HCT116 (cell line): ENCODE data around the gene GPR107. TPM values are rescaled to one million over a fixed set of nuclear protein-coding genes. Genes with fewer than 3 reads are reported as not detected.

Experiments used
- ATAC-seq: fragments of 200-7000 bp; cut with Tn5 transposase; 2 replicates; pipeline ENCODE4 v1.9.1; 2020; ENCODE audit warnings: mild to moderate bottlenecking, moderate library complexity
- BruUV-seq: library from RNA; stranded (reverse); fragments of 400-500 nt; replicated peaks from 2 replicates; lab custom pipeline; 2021; lab: Mats Ljungman, UMichigan
- CTCF ChIA-PET: fragments of 300-600 bp; sonication (Branson Sonifier 250); formaldehyde crosslinking; loops from one replicate; lab custom pipeline; 2021; ENCODE audit warnings: antibody characterized with exemption; lab: Charles Lee
- POLR2A ChIA-PET: fragments of 300-600, 350-600 bp; sonication (Branson Sonifier 250); formaldehyde crosslinking; loops from one replicate; lab custom pipeline; 2021; ENCODE audit warnings: antibody characterized with exemption; lab: Charles Lee
- RAD21 ChIA-PET, 2 experiments: fragments of 300-600 bp; sonication (Branson Sonifier 250); formaldehyde crosslinking; loops; one replicate each; lab custom pipeline; 2023; ENCODE audit warnings: low total read pairs in 2 of 2; ENCODE audit not compliant: uncharacterized antibody in 2 of 2, unreplicated experiment in 2 of 2, low non-redundant PET in 1 of 2; lab: Charles Lee
- DNase-seq: peaks from one replicate; pipeline ENCODE4 v3.0.0-alpha.2; 2010; ENCODE audit warnings: low read depth, low spot score
- H2AFZ ChIP-seq: fragments of 200-600 bp; shearing (Covaris generic), sonication (generic); 2 replicates; pipeline ENCODE4 v1.6.1; 2017; ENCODE audit warnings: low read depth, mixed run types, mixed read lengths, antibody characterized with exemption, low read length; ENCODE audit not compliant: poor library complexity, severe bottlenecking
- H3K27ac ChIP-seq: 2 replicates; pipeline ENCODE4 v1.5.1; 2012; ENCODE audit warnings: low read depth, low read length
- H3K27me3 ChIP-seq: fragments of 200-600 bp; sonication (generic); 2 replicates; pipeline ENCODE4 v1.6.1; 2016; ENCODE audit warnings: mixed run types, low read length, mixed read lengths; ENCODE audit not compliant: insufficient read depth
- H3K36me3 ChIP-seq, 2 experiments: fragments of 200-500 bp in 1 of 2; fragments of 200-600 bp in 1 of 2; sonication (Bioruptor generic) in 1 of 2; sonication (generic) in 1 of 2; 2 replicates each; pipeline versions ENCODE4 v1.5.1 to v1.6.1; 2014 to 2016; ENCODE audit warnings: low read length in 2 of 2, inconsistent platforms in 1 of 2, mixed read lengths in 1 of 2, mixed run types in 1 of 2; ENCODE audit not compliant: insufficient read depth in 2 of 2, control insufficient read depth in 1 of 2
- H3K4me1 ChIP-seq, 2 experiments: fragments of 200-600 bp in 1 of 2; sonication (generic) in 1 of 2; 2 replicates each; pipeline versions ENCODE4 v1.5.1 to v1.6.1; 2012 to 2017; ENCODE audit warnings: low read length in 2 of 2, inconsistent platforms in 1 of 2, mild to moderate bottlenecking in 1 of 2, mixed read lengths in 1 of 2, mixed run types in 1 of 2, moderate library complexity in 1 of 2; ENCODE audit not compliant: insufficient read depth in 2 of 2, control insufficient read depth in 1 of 2
- H3K4me2 ChIP-seq: fragments of 200-600 bp; sonication (generic); 2 replicates; pipeline ENCODE4 v1.6.1; 2017; ENCODE audit warnings: mixed run types, low read length, mixed read lengths
- H3K4me3 ChIP-seq, 2 experiments: fragments of 200-600 bp in 1 of 2; sonication (generic) in 1 of 2; replicated peaks in 1 of 2; 2 replicates each; pipeline ENCODE4 v1.5.1; 2011 to 2016; ENCODE audit warnings: low read length in 2 of 2, control low read depth in 1 of 2, low read depth in 1 of 2, mild to moderate bottlenecking in 1 of 2, mixed read lengths in 1 of 2, mixed run types in 1 of 2
- H3K79me2 ChIP-seq: fragments of 200-600 bp; sonication (generic); 2 replicates; pipeline ENCODE4 v1.6.1; 2017; ENCODE audit warnings: mild to moderate bottlenecking, mixed run types, low read length, moderate library complexity, mixed read lengths; ENCODE audit not compliant: insufficient read depth
- H3K9ac ChIP-seq: fragments of 200-600 bp; sonication (generic); 2 replicates; pipeline ENCODE4 v1.6.1; 2016; ENCODE audit warnings: low read length, mixed read lengths
- H3K9me2 ChIP-seq: fragments of 200-600 bp; sonication (generic), shearing (Covaris generic); 2 replicates; pipeline ENCODE4 v1.6.1; 2017; ENCODE audit warnings: mixed run types, mild to moderate bottlenecking, moderate library complexity; ENCODE audit not compliant: insufficient read depth
- H3K9me3 ChIP-seq, 2 experiments: fragments of 200-500 bp in 1 of 2; fragments of 200-600 bp in 1 of 2; sonication (Bioruptor generic) in 1 of 2; sonication (generic) in 1 of 2; 2 replicates each; pipeline ENCODE4 v1.6.1; 2014 to 2017; ENCODE audit warnings: low read length in 2 of 2, mixed read lengths in 2 of 2, inconsistent platforms in 1 of 2, low read depth in 1 of 2, mild to moderate bottlenecking in 1 of 2, mixed run types in 1 of 2, moderate library complexity in 1 of 2; ENCODE audit not compliant: control insufficient read depth in 1 of 2, insufficient read depth in 1 of 2
- H4K20me1 ChIP-seq: fragments of 200-600 bp; sonication (generic), shearing (Covaris generic); 2 replicates; pipeline ENCODE4 v1.6.1; 2017; ENCODE audit warnings: mixed run types, mild to moderate bottlenecking, moderate library complexity; ENCODE audit not compliant: insufficient read depth
- CBX3 ChIP-seq: IDR thresholded peaks from 2 replicates; pipeline ENCODE4 v1.6.1; 2012; ENCODE audit warnings: low read depth
- CEBPB ChIP-seq: IDR thresholded peaks from 2 replicates; pipeline ENCODE4 v1.6.1; 2012; ENCODE audit warnings: low read depth
- EGR1 ChIP-seq: IDR thresholded peaks from 2 replicates; pipeline ENCODE4 v1.6.1; 2012; ENCODE audit warnings: low read depth
- ELF1 ChIP-seq: IDR thresholded peaks from 2 replicates; pipeline ENCODE4 v1.6.1; 2012; ENCODE audit warnings: low read depth, borderline replicate concordance
- EZH2 ChIP-seq: fragments of 200-600 bp; sonication (generic); IDR thresholded peaks from 2 replicates; pipeline ENCODE4 v1.6.1; 2017; ENCODE audit warnings: antibody characterized with exemption, mixed run types
- EZH2phosphoT487 ChIP-seq: fragments of 200-600 bp; IDR thresholded peaks from 2 replicates; pipeline ENCODE4 v1.6.1; 2018; ENCODE audit warnings: antibody characterized with exemption, borderline replicate concordance
- JUND ChIP-seq: IDR thresholded peaks from 2 replicates; pipeline ENCODE4 v1.6.1; 2012
- POLR2A ChIP-seq: IDR thresholded peaks from 2 replicates; pipeline ENCODE4 v1.7.0; 2011; ENCODE audit warnings: borderline replicate concordance; ENCODE audit not compliant: insufficient read depth, insufficient read length; ENCODE audit errors: extremely low read depth
- POLR2AphosphoS5 ChIP-seq: IDR thresholded peaks from 2 replicates; pipeline ENCODE4 v1.6.1; 2011; ENCODE audit warnings: mild to moderate bottlenecking, low read depth, low read length, moderate library complexity
- SP1 ChIP-seq: IDR thresholded peaks from 2 replicates; pipeline ENCODE4 v1.6.1; 2012; ENCODE audit warnings: low read depth
- SRF ChIP-seq: IDR thresholded peaks from 2 replicates; pipeline ENCODE4 v1.6.1; 2012; ENCODE audit warnings: low read depth
- ZFX ChIP-seq: fragments of 450-650 bp; IDR thresholded peaks from 2 replicates; pipeline ENCODE4 v1.6.1; 2017
- ZNF274 ChIP-seq: fragments of 200-500 bp; sonication (Bioruptor generic); IDR thresholded peaks from 2 replicates; pipeline ENCODE4 v1.6.1; 2014; ENCODE audit warnings: mild to moderate bottlenecking, low read depth, low read length, inconsistent platforms
- intact Hi-C: fragments of 100-400 bp; cut with micrococcal nuclease; formaldehyde crosslinking; loops from 2 replicates; pipeline ENCODE4 v1.10.0; 2022
- total RNA-seq: library from RNA; stranded (reverse); gene quantifications from one replicate; pipeline ENCODE4 v1.2.1, GENCODE V29; 2021; ENCODE audit not compliant: unreplicated experiment
- TF ChIP-seq, protein P1 (sequence below): IDR thresholded peaks from 2 replicates; pipeline ENCODE4 v1.6.1; 2012
- TF ChIP-seq, protein P2 (sequence below), 3 experiments: fragments of 200-600 bp in 1 of 3; sonication (generic) in 1 of 3; IDR thresholded peaks in 2 of 3; conservative IDR thresholded peaks in 1 of 3; 2 replicates each; pipeline ENCODE4 v1.5.1; 2012 to 2017; ENCODE audit warnings: low read depth in 2 of 3, low read length in 2 of 3, antibody characterized with exemption in 1 of 3, borderline replicate concordance in 1 of 3, control low read depth in 1 of 3, mild to moderate bottlenecking in 1 of 3, mixed read lengths in 1 of 3, mixed run types in 1 of 3, moderate library complexity in 1 of 3; ENCODE audit not compliant: insufficient read depth in 1 of 3
- TF ChIP-seq, protein P3 (sequence below): IDR thresholded peaks from 2 replicates; pipeline ENCODE4 v1.6.1; 2011; ENCODE audit warnings: mild to moderate bottlenecking, low read length, moderate library complexity; ENCODE audit not compliant: insufficient replicate concordance; ENCODE audit errors: extremely low read depth

Gene GPR107
- total RNA-seq, 1 experiment from 2014 or later: 32.5 TPM

DNA sequence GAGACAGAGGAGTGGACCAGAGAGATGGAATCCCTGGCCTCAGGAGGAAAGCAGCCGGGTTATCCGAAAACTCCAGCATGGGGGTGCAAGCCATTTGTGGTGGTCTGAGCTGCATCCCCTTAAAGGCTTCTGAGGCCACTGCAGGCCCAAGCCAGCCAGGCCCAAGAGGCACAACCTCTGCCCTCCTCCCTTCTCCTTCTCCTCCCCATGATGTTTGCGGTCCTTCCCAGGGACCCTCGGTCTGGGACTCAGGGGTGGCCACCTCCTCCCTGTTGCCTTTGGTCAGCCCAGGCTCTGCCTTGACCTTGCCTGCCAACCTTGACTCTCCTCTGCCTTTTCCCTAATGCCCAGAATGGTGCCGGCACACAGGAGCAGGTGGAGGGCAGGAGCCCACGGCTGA is 123.1 kb downstream of the GPR107 start:
- peaks cover 0 to 4% of the 10 kb centered on the region in 2 experiments; a peak in 1 of 4 replicates for H3K36me3 ChIP-seq
- H3K79me2 ChIP-seq: peaks cover 88% of the 10 kb centered on the region
- ChIA-PET CTCF (no interaction called here), POLR2A (no interaction called here), RAD21 (no interaction called here)
- H3K27me3 ChIP-seq: no peaks in the 10 kb centered on the region
- no peak for TF ChIP-seq EZH2
- TF ChIP-seq CEBPB: no peak
- TF ChIP-seq POLR2A: no peak
- no peak for TF ChIP-seq EGR1
- DNase-seq: no peak
- BruUV-seq: no TSS peak
- intact Hi-C loops: no loop called here
- no peaks in the 10 kb centered on the region for H3K9me3 ChIP-seq
- H3K4me2 ChIP-seq: no peak overlapping the region
- H3K4me3 ChIP-seq: no peak overlapping the region
- peaks cover 5 to 18% of the 10 kb centered on the region in 2 experiments; a peak in 3 of 4 replicates for H3K4me1 ChIP-seq
- H3K27ac ChIP-seq: no peak overlapping the region
- H4K20me1 ChIP-seq: no peaks in the 10 kb centered on the region
- no peaks in the 10 kb centered on the region for H3K9me2 ChIP-seq
- no peak overlapping the region for H2AFZ ChIP-seq
- ATAC-seq: no peak
- H3K9ac ChIP-seq: no peak overlapping the region

DNA sequence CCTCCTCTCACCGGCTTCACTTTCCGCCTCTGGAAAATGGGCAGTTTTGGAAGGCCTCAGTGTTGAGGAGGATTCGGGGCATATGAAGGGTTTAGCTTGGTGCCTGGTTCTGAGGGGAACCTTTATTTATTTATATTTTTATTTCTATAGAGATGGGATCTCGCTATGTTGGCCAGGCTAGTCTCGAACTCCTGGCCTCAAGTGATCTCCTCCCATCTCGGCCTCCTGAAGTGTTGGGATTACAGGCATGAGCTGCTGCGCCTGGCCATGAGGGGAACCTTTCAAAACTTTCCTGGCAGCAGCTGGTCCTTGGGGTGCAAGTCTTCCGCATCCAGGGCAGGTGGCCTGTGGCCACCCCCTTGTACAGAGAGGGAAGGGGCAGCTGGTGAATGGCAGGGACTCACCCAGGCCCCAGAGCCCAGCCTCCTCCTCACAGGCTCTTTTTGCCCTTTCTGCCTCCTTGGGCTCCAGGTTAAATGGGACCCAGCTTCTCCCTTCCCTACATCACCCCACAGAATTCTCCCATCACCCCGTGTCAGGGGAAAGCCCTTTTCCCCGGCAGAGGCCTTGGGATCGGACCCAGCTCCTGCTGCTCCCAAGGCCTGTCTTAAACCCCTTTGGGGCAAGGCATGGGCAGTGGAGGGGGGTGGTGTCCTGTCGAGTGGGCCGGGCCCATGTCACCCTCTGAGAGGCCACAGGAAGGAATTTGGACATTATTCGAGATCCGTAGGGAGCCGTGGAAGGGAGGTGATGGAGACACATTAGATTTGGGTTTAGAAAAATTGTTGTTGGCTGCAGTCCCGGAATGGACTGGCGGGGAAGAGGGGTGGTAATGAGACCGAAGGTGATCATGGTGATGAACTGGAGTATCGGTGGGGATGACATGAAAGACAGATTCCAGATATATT is 124.4 kb downstream of the GPR107 start:
- H3K4me2 ChIP-seq: no peak overlapping the region
- peaks cover 97% of the 10 kb centered on the region for H3K79me2 ChIP-seq
- H3K4me1 ChIP-seq: peaks cover 10 to 29% of the 10 kb centered on the region in 2 experiments; a peak in 3 of 4 replicates
- ChIA-PET CTCF (no interaction called here), RAD21 (no interaction called here), POLR2A (no interaction called here)
- intact Hi-C loops: no loop called here
- H3K9me2 ChIP-seq: no peaks in the 10 kb centered on the region
- no peak overlapping the region for H3K9ac ChIP-seq
- peaks cover 0 to 4% of the 10 kb centered on the region in 2 experiments; a peak in 1 of 4 replicates for H3K36me3 ChIP-seq
- H3K9me3 ChIP-seq: no peaks in the 10 kb centered on the region
- H4K20me1 ChIP-seq: no peaks in the 10 kb centered on the region
- DNase-seq: no peak
- BruUV-seq: no TSS peak
- H3K27ac ChIP-seq: no peak overlapping the region
- H2AFZ ChIP-seq: no peak overlapping the region
- no peak for ATAC-seq
- H3K4me3 ChIP-seq: no peak overlapping the region
- no peaks in the 10 kb centered on the region for H3K27me3 ChIP-seq
- TF ChIP-seq CBX3 (no peak), POLR2AphosphoS5 (no peak), ZNF274 (no peak), JUND (no peak), CEBPB (no peak), POLR2A (no peak), SRF (no peak), SP1 (no peak), ELF1 (no peak), EZH2phosphoT487 (no peak), EZH2 (no peak), ZFX (no peak)
- TF ChIP-seq, protein P1, sequence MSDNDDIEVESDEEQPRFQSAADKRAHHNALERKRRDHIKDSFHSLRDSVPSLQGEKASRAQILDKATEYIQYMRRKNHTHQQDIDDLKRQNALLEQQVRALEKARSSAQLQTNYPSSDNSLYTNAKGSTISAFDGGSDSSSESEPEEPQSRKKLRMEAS: no peak
- TF ChIP-seq, protein P2, sequence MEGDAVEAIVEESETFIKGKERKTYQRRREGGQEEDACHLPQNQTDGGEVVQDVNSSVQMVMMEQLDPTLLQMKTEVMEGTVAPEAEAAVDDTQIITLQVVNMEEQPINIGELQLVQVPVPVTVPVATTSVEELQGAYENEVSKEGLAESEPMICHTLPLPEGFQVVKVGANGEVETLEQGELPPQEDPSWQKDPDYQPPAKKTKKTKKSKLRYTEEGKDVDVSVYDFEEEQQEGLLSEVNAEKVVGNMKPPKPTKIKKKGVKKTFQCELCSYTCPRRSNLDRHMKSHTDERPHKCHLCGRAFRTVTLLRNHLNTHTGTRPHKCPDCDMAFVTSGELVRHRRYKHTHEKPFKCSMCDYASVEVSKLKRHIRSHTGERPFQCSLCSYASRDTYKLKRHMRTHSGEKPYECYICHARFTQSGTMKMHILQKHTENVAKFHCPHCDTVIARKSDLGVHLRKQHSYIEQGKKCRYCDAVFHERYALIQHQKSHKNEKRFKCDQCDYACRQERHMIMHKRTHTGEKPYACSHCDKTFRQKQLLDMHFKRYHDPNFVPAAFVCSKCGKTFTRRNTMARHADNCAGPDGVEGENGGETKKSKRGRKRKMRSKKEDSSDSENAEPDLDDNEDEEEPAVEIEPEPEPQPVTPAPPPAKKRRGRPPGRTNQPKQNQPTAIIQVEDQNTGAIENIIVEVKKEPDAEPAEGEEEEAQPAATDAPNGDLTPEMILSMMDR (IDR thresholded peaks at IDR 0.05 in 2 of 3, conservative IDR thresholded peaks at IDR 0.05 in 1 of 3; ENCODE audit: borderline replicate concordance in 1 of 3, insufficient read depth in 1 of 3, low read depth in 2 of 3, low read length in 2 of 3): no peak
- TF ChIP-seq, protein P3, sequence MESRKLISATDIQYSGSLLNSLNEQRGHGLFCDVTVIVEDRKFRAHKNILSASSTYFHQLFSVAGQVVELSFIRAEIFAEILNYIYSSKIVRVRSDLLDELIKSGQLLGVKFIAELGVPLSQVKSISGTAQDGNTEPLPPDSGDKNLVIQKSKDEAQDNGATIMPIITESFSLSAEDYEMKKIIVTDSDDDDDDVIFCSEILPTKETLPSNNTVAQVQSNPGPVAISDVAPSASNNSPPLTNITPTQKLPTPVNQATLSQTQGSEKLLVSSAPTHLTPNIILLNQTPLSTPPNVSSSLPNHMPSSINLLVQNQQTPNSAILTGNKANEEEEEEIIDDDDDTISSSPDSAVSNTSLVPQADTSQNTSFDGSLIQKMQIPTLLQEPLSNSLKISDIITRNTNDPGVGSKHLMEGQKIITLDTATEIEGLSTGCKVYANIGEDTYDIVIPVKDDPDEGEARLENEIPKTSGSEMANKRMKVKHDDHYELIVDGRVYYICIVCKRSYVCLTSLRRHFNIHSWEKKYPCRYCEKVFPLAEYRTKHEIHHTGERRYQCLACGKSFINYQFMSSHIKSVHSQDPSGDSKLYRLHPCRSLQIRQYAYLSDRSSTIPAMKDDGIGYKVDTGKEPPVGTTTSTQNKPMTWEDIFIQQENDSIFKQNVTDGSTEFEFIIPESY: no peak
